Uterus (tissue), 4 donors: ENCODE measurements around the gene LRRC7. TPM values are rescaled to one million over a fixed set of nuclear protein-coding genes. Genes with fewer than 3 reads are reported as not detected.

Experiments used
- DNase-seq, 2 donors: peaks; one replicate each; pipeline ENCODE4 v3.0.0-alpha.2; 2019 to 2020
- H3K27ac ChIP-seq, 2 donors: fragments of 200-600 bp; sonication (generic); 1 replicate in 1 of 2; 2 replicates in 1 of 2; pipeline ENCODE4 v1.5.1; 2016 to 2018
- H3K27me3 ChIP-seq, 2 donors: fragments of 200-600 bp; sonication (generic); one replicate each; pipeline ENCODE4 v1.5.1; 2018 to 2019; ENCODE audit warnings: control low read depth in 1 of 2
- H3K36me3 ChIP-seq, 2 donors: fragments of 200-600 bp; sonication (generic); one replicate each; pipeline ENCODE4 v1.5.1; 2019; ENCODE audit warnings: control low read depth in 1 of 2
- H3K4me1 ChIP-seq, 2 donors: fragments of 200-600 bp; sonication (generic); one replicate each; pipeline ENCODE4 v1.5.1; 2018 to 2019; ENCODE audit warnings: control low read depth in 1 of 2
- H3K4me3 ChIP-seq, 2 donors: fragments of 200-600 bp; sonication (generic); 1 replicate in 1 of 2; 2 replicates in 1 of 2; pipeline ENCODE4 v1.5.1; 2018 to 2019; ENCODE audit warnings: mild to moderate bottlenecking in 1 of 2
- H3K9me3 ChIP-seq, 2 donors: fragments of 200-600 bp; sonication (generic); one replicate each; pipeline ENCODE4 v1.5.1; 2019; ENCODE audit warnings: control low read depth in 1 of 2
- CTCF ChIP-seq, 4 experiments: fragments of 200-600 bp in 2 of 4; fragments of 450-650 bp in 2 of 4; sonication (generic) in 2 of 4; IDR thresholded peaks; one replicate each; pipeline ENCODE4 v1.5.1; 2016 to 2019; ENCODE audit warnings: antibody characterized with exemption in 4 of 4, mild to moderate bottlenecking in 2 of 4, moderate library complexity in 1 of 4
- POLR2A ChIP-seq, 2 donors: fragments of 450-650 bp; IDR thresholded peaks; one replicate each; pipeline ENCODE4 v1.6.1; 2016; ENCODE audit warnings: antibody characterized with exemption in 2 of 2, mild to moderate bottlenecking in 1 of 2, moderate library complexity in 1 of 2
- intact Hi-C: fragments of 100-400 bp; cut with DNase I; formaldehyde crosslinking; loops from one replicate; pipeline ENCODE4 v1.15.1; 2023; ENCODE audit warnings: low total_unique reads
- total RNA-seq, 4 donors: library from RNA; depleted of rRNA in 3 of 4; stranded (reverse); fragments of >200 nt in 3 of 4; gene quantifications; one replicate each; pipeline versions ENCODE4 v1.1.0 to v1.2.4, GENCODE V29; 2014 to 2023
- donor health status: DM: yes; HTN: yes; CAD: no.

Gene LRRC7
- total RNA-seq, 4 donors from 2014 or later, result 1.5 to 12.0 TPM; not detected in 2

GRCh38 chr1:69976896-69977295 lies 409.2 kb downstream of the LRRC7 start:
- Histone ChIP-seq H3K27ac (no peak overlapping the region), H3K4me3 (no peak overlapping the region), H3K27me3 (no peaks in the 10 kb centered on the region), H3K4me1 (no peaks in the 10 kb centered on the region), H3K9me3 (no peaks in the 10 kb centered on the region), H3K36me3 (no peaks in the 10 kb centered on the region)
- DNase-seq, result no peak
- intact Hi-C loops, result no loop called here
- no peak for TF ChIP-seq POLR2A (IDR thresholded peaks at IDR 0.05)
- TF ChIP-seq CTCF (IDR thresholded peaks at IDR 0.05), result no peak

GRCh38 chr1:69982992-69983391 lies 415.3 kb downstream of the LRRC7 start:
- Histone ChIP-seq H3K4me3 (no peak overlapping the region), H3K27ac (no peak overlapping the region), H3K9me3 (no peaks in the 10 kb centered on the region), H3K4me1 (no peaks in the 10 kb centered on the region), H3K36me3 (no peaks in the 10 kb centered on the region), H3K27me3 (no peaks in the 10 kb centered on the region)
- TF ChIP-seq CTCF (IDR thresholded peaks at IDR 0.05), result no peak
- no peak for TF ChIP-seq POLR2A (IDR thresholded peaks at IDR 0.05)
- intact Hi-C loops, result no loop called here
- DNase-seq, result no peak

GRCh38 chr1:69985376-69985775 lies 417.7 kb downstream of the LRRC7 start:
- intact Hi-C loops, result no loop called here
- DNase-seq, result no peak
- Histone ChIP-seq H3K4me1 (no peaks in the 10 kb centered on the region), H3K9me3 (no peaks in the 10 kb centered on the region), H3K4me3 (no peak overlapping the region), H3K36me3 (no peaks in the 10 kb centered on the region), H3K27me3 (no peaks in the 10 kb centered on the region), H3K27ac (no peak overlapping the region)
- no peak for TF ChIP-seq POLR2A (IDR thresholded peaks at IDR 0.05)
- TF ChIP-seq CTCF (IDR thresholded peaks at IDR 0.05), result no peak

- intact Hi-C loops, result no loop called here
Observed at GRCh38 chr1:69985901-69986439, 418.2 kb downstream of the LRRC7 start.

GRCh38 chr1:69987881-69988280 lies 420.2 kb downstream of the LRRC7 start:
- H3K27ac ChIP-seq, result no peak overlapping the region
- TF ChIP-seq CTCF (IDR thresholded peaks at IDR 0.05) (no peak), POLR2A (IDR thresholded peaks at IDR 0.05) (no peak)
- intact Hi-C loops, result no loop called here
- H3K27me3 ChIP-seq, result no peaks in the 10 kb centered on the region
- no peaks in the 10 kb centered on the region for H3K4me1 ChIP-seq
- H3K36me3 ChIP-seq, result no peaks in the 10 kb centered on the region
- no peak overlapping the region for H3K4me3 ChIP-seq
- H3K9me3 ChIP-seq, result no peaks in the 10 kb centered on the region
- no peak for DNase-seq

More at GRCh38 chr1:69985901-69986439, 418.2 kb downstream of the LRRC7 start:
- no peaks in the 10 kb centered on the region for H3K9me3 ChIP-seq
- H3K27me3 ChIP-seq, result no peaks in the 10 kb centered on the region
- H3K4me3 ChIP-seq, result no peak overlapping the region
- TF ChIP-seq POLR2A (IDR thresholded peaks at IDR 0.05) (no peak), CTCF (IDR thresholded peaks at IDR 0.05) (no peak)
- no peak for DNase-seq
- H3K36me3 ChIP-seq, result no peaks in the 10 kb centered on the region
- no peak overlapping the region for H3K27ac ChIP-seq
- H3K4me1 ChIP-seq, result no peaks in the 10 kb centered on the region
